Pancreas (tissue), 10 donors: Measurements from ENCODE around the gene DMD. TPM values are rescaled to one million over a fixed set of nuclear protein-coding genes. Genes with fewer than 3 reads are reported as not detected.

ENCODE experiments used
- ATAC-seq, 4 donors: fragments of 200-7000 bp; cut with Tn5 transposase; one replicate each; pipeline versions ENCODE4 v1.8.0 to v1.9.1; 2020; ENCODE audit warnings: mild to moderate bottlenecking in 4 of 4, moderate library complexity in 4 of 4
- DNase-seq, 6 donors: peaks; one replicate each; pipeline ENCODE4 v3.0.0-alpha.2; 2020
- FAIRE-seq: peaks from 2 replicates; lab custom pipeline; 2012; peaks lifted over from hg19 to GRCh38; lab: Jason Lieb, UNC
- H3K27ac ChIP-seq, 4 donors: fragments of 200-600 bp; sonication (generic); 1 replicate in 3 of 4; 2 replicates in 1 of 4; pipeline versions ENCODE4 v1.5.0 to v1.8.0; 2020
- H3K27me3 ChIP-seq, 4 donors: fragments of 200-600 bp; one replicate each; pipeline ENCODE4 v1.8.0; 2021
- H3K36me3 ChIP-seq, 3 donors: fragments of 200-600 bp; sonication (generic) in 1 of 3; one replicate each; pipeline versions ENCODE4 v1.5.0 to v1.8.0; 2020 to 2021
- H3K4me1 ChIP-seq, 3 donors: fragments of 200-600 bp; one replicate each; pipeline ENCODE4 v1.8.0; 2021
- H3K4me3 ChIP-seq, 4 donors: fragments of 200-600 bp; sonication (generic) in 2 of 4; one replicate each; pipeline versions ENCODE4 v1.5.0 to v1.8.0; 2020 to 2021
- H3K9me3 ChIP-seq, 4 donors: fragments of 200-600 bp; one replicate each; pipeline ENCODE4 v1.8.0; 2021
- WGBS, 2 donors: extraction: QIAGEN DNeasy Blood & Tissue Kit; methylation state at CpG; one replicate each; pipeline ENCODE4 v1.1.7; 2013; 5-methylcytosine and 5-hydroxymethylcytosine counted together
- intact Hi-C, 3 donors: fragments of 100-400 bp; cut with DNase I; formaldehyde crosslinking; loops; one replicate each; pipeline versions ENCODE4 v1.11.1 to v1.14.2; 2022
- polyA plus RNA-seq, 2 donors: library from polyadenylated mRNA; stranded (reverse); fragments of 200-250 nt; gene quantifications; one replicate each; pipeline ENCODE4 v1.2.3, GENCODE V29; 2013
- total RNA-seq, 6 donors: library from RNA; stranded (reverse); fragmentation: NEBNext Ultra II Directional in 4 of 6; extraction: Animal tissue kit (Norgen Biotek cat#: 25700) in 4 of 6; gene quantifications; one replicate each; pipeline versions ENCODE4 v1.2.1 to v1.2.4, GENCODE V29; 2021 to 2023
- TF ChIP-seq, protein P1 (sequence below), 4 donors: fragments of 200-600 bp; sonication (generic) in 3 of 4; IDR thresholded peaks; one replicate each; pipeline versions ENCODE4 v1.5.0 to v1.8.0; 2021; ENCODE audit warnings: antibody characterized with exemption in 4 of 4
- donor health status: healthy with polysubstance abuse.
- donor health status: DM: no; HTN: no; CAD: no; lungs with moderate emphysema.
- donor health status: DM: no; HTN: no; CAD: no.
- donor health status: control.
- donor health status: control.
- donor health status: Bipolar disorder and iron deficiency.
- donor health status: DM: yes; HTN: yes; CAD: no.
- donor health status: DM: no; HTN: no; CAD: no.
- donor health status: DM: no; HTN: no; CAD: no.
- donor health status: DM: yes; HTN: yes; CAD: no.

DMD gene
- total and polyA plus RNA-seq, 8 donors, result 9.1 to 46.5 (median 32.1) TPM

DNA sequence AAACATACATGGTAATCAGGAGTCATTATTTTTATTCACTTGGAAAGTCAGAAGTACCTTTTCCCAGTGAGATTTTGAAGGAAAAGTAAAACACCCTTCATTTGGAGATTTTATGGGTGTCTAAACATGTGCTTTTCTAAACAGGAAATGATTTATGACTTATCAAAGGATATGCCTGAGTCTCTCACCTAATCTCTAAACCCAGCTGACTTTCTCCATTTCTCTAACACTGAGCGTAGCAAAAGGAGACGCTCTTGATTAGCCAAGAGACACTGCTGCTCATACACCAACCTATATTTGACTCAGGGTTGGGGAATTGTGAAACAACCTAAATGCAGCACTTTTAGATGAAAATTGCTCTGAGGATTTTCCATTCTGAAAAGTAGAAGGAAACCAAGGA is 1671.0 kb downstream of the DMD start:
- intact Hi-C loops, result no loop called here
- Histone ChIP-seq H3K4me1 (no peaks in the 10 kb centered on the region), H3K9me3 (no peaks in the 10 kb centered on the region), H3K27ac (no peak overlapping the region), H3K4me3 (no peak overlapping the region), H3K27me3 (no peaks in the 10 kb centered on the region), H3K36me3 (no peaks in the 10 kb centered on the region)
- DNase-seq (no peak), FAIRE-seq (no peak), ATAC-seq (no peak)
- TF ChIP-seq, protein P1, sequence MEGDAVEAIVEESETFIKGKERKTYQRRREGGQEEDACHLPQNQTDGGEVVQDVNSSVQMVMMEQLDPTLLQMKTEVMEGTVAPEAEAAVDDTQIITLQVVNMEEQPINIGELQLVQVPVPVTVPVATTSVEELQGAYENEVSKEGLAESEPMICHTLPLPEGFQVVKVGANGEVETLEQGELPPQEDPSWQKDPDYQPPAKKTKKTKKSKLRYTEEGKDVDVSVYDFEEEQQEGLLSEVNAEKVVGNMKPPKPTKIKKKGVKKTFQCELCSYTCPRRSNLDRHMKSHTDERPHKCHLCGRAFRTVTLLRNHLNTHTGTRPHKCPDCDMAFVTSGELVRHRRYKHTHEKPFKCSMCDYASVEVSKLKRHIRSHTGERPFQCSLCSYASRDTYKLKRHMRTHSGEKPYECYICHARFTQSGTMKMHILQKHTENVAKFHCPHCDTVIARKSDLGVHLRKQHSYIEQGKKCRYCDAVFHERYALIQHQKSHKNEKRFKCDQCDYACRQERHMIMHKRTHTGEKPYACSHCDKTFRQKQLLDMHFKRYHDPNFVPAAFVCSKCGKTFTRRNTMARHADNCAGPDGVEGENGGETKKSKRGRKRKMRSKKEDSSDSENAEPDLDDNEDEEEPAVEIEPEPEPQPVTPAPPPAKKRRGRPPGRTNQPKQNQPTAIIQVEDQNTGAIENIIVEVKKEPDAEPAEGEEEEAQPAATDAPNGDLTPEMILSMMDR (IDR thresholded peaks at IDR 0.05), result no peak
- WGBS, 2 donors, result 25 to 56% methylated on average over 2 of the region's 2 CpGs

GRCh38 chrX:31527455-31528126 is 1683.8 kb downstream of the DMD start:
- FAIRE-seq (no peak), DNase-seq (no peak), ATAC-seq (no peak)
- TF ChIP-seq, protein P1 (IDR thresholded peaks at IDR 0.05), result no peak
- Histone ChIP-seq H3K36me3 (no peaks in the 10 kb centered on the region), H3K9me3 (no peaks in the 10 kb centered on the region), H3K4me3 (no peak overlapping the region), H3K4me1 (no peaks in the 10 kb centered on the region), H3K27me3 (peaks cover 0 to 24% (median 0%) of the 10 kb centered on the region in 4 donors), H3K27ac (no peak overlapping the region)
- 54 to 58% methylated on average over 7 of the region's 7 CpGs for WGBS, 2 donors
- intact Hi-C loops, result no loop called here

GRCh38 chrX:31523884-31524536 is 1687.3 kb downstream of the DMD start:
- TF ChIP-seq, protein P1 (IDR thresholded peaks at IDR 0.05), result no peak
- no peak for ATAC-seq
- FAIRE-seq, result no peak
- Histone ChIP-seq H3K4me3 (no peak overlapping the region), H3K4me1 (no peaks in the 10 kb centered on the region), H3K27me3 (peaks cover 0 to 16% (median 0%) of the 10 kb centered on the region in 4 donors), H3K36me3 (no peaks in the 10 kb centered on the region), H3K9me3 (no peaks in the 10 kb centered on the region), H3K27ac (no peak overlapping the region)
- 58 to 66% methylated on average over 7 of the region's 7 CpGs for WGBS, 2 donors
- no peak for DNase-seq
- intact Hi-C loops, result no loop called here

GRCh38 chrX:31522760-31523159 is 1688.6 kb downstream of the DMD start:
- ATAC-seq (no peak), FAIRE-seq (no peak), DNase-seq (no peak)
- Histone ChIP-seq H3K36me3 (no peaks in the 10 kb centered on the region), H3K4me3 (no peak overlapping the region), H3K4me1 (no peaks in the 10 kb centered on the region), H3K27me3 (peaks cover 0 to 9% (median 0%) of the 10 kb centered on the region in 4 donors), H3K27ac (no peak overlapping the region), H3K9me3 (no peaks in the 10 kb centered on the region)
- intact Hi-C loops, result no loop called here
- TF ChIP-seq, protein P1 (IDR thresholded peaks at IDR 0.05), result no peak
- 72 to 73% methylated on average over 7 of the region's 7 CpGs for WGBS, 2 donors

DNA sequence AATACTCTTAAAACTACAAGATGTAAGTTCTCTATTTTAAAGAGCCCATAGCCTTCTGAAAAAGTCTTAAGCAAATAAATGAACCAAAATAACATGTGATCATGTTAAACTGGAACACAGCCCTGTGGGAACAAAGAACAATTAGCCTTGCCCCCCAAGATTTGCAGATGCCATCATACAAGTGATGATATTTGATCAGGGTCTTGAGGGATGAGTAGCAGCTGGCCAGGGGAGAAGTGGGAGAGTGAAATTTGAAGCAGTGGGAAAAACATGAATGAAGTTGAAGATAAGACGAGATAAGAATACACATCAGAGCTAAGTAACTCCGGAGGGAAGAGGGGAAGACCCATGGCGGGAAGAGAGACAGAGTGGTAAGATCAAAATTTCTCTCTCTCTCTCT is 1689.4 kb downstream of the DMD start:
- WGBS, 2 donors, result 24 to 43% methylated on average over 3 of the region's 3 CpGs
- Histone ChIP-seq H3K27ac (no peak overlapping the region), H3K36me3 (no peaks in the 10 kb centered on the region), H3K4me3 (no peak overlapping the region), H3K9me3 (no peaks in the 10 kb centered on the region), H3K27me3 (peaks cover 0 to 9% (median 0%) of the 10 kb centered on the region in 4 donors), H3K4me1 (no peaks in the 10 kb centered on the region)
- intact Hi-C loops, result no loop called here
- ATAC-seq (no peak), FAIRE-seq (no peak), DNase-seq (no peak)
- TF ChIP-seq, protein P1 (IDR thresholded peaks at IDR 0.05), result no peak
